Endothelial cell of umbilical vein (primary cell): ENCODE measurements around the gene GABARAPL1. TPM values are rescaled to one million over a fixed set of nuclear protein-coding genes. Genes with fewer than 3 reads are reported as not detected.

ENCODE experiments used
- BruUV-seq: library from RNA; stranded (reverse); fragments of 400-500 nt; replicated peaks from 2 replicates; lab custom pipeline; 2021; lab: Mats Ljungman, UMichigan
- CTCF ChIA-PET: fragments of 300-600, 350-600 bp; sonication (Branson Sonifier 250); formaldehyde crosslinking; loops from one replicate; lab custom pipeline; 2021; ENCODE audit warnings: antibody characterized with exemption, inconsistent platforms; lab: Charles Lee
- POLR2A ChIA-PET: fragments of 300-600, 350-600 bp; sonication (Branson Sonifier 250); formaldehyde crosslinking; loops from one replicate; lab custom pipeline; 2021; ENCODE audit warnings: antibody characterized with exemption, inconsistent platforms; lab: Charles Lee
- DNase-seq: peaks from one replicate; pipeline ENCODE4 v3.0.0-alpha.2; 2011; ENCODE audit warnings: low read depth, low spot score
- FAIRE-seq: peaks from 2 replicates; lab custom pipeline; 2011; peaks lifted over from hg19 to GRCh38; lab: Jason Lieb, UNC
- H2AFZ ChIP-seq: 2 replicates; pipeline ENCODE4 v1.6.0; 2012; ENCODE audit warnings: low read depth, low read length, control low read depth, inconsistent platforms
- H3K27ac ChIP-seq: 2 replicates; pipeline ENCODE4 v1.5.1; 2011; ENCODE audit warnings: low read depth, mild to moderate bottlenecking, control low read depth, low read length, moderate library complexity; ENCODE audit not compliant: insufficient read depth
- H3K27me3 ChIP-seq, 2 experiments: 2 replicates each; pipeline versions ENCODE4 v1.6.0 to v1.6.1; 2011; ENCODE audit warnings: low read length in 2 of 2, mixed read lengths in 1 of 2; ENCODE audit not compliant: control insufficient read depth in 2 of 2, insufficient read depth in 2 of 2
- H3K36me3 ChIP-seq, 2 experiments: 2 replicates in 1 of 2; 3 replicates in 1 of 2; pipeline ENCODE4 v1.5.1; 2011; ENCODE audit warnings: low read length in 2 of 2, mild to moderate bottlenecking in 1 of 2, moderate library complexity in 1 of 2; ENCODE audit not compliant: control insufficient read depth in 2 of 2, insufficient read depth in 2 of 2; ENCODE audit errors: extremely low read depth in 1 of 2
- H3K4me1 ChIP-seq: 3 replicates; pipeline ENCODE4 v1.5.1; 2011; ENCODE audit warnings: mild to moderate bottlenecking, low read length; ENCODE audit not compliant: control insufficient read depth, insufficient read depth; ENCODE audit errors: extremely low read depth
- H3K4me2 ChIP-seq: 2 replicates; pipeline ENCODE4 v1.6.1; 2011; ENCODE audit warnings: low read length, control low read depth, mixed read lengths; ENCODE audit not compliant: insufficient read depth
- H3K4me3 ChIP-seq, 3 experiments: fragments of 200-600 bp in 1 of 3; sonication (generic), shearing (Covaris generic) in 1 of 3; replicated peaks in 1 of 3; 2 replicates each; pipeline ENCODE4 v1.5.1; 2011 to 2016; ENCODE audit warnings: control low read depth in 3 of 3, low read length in 3 of 3, mild to moderate bottlenecking in 2 of 3, inconsistent platforms in 1 of 3, low read depth in 1 of 3, moderate library complexity in 1 of 3; ENCODE audit not compliant: insufficient read depth in 1 of 3
- H3K79me2 ChIP-seq: 2 replicates; pipeline ENCODE4 v1.6.0; 2012; ENCODE audit warnings: low read length, inconsistent platforms; ENCODE audit not compliant: control insufficient read depth, insufficient read depth
- H3K9ac ChIP-seq: replicated peaks from 2 replicates; pipeline ENCODE3; 2011; ENCODE audit warnings: low read length, control low read depth; ENCODE audit not compliant: insufficient read depth; ENCODE audit errors: extremely low read depth
- H3K9me1 ChIP-seq: replicated peaks from 3 replicates; pipeline ENCODE4 v1.6.0; 2011; ENCODE audit warnings: mild to moderate bottlenecking, low read length; ENCODE audit not compliant: control insufficient read depth, insufficient read depth; ENCODE audit errors: extremely low read depth
- H3K9me3 ChIP-seq: replicated peaks from 2 replicates; pipeline ENCODE4 v1.5.1; 2012; ENCODE audit warnings: low read length, inconsistent platforms; ENCODE audit not compliant: control insufficient read depth, insufficient read depth
- H4K20me1 ChIP-seq: replicated peaks from 2 replicates; pipeline ENCODE3; 2011; ENCODE audit warnings: mild to moderate bottlenecking, low read length; ENCODE audit not compliant: control insufficient read depth, insufficient read depth; ENCODE audit errors: extremely low read depth
- FOS ChIP-seq: IDR thresholded peaks from 2 replicates; pipeline ENCODE4 v1.6.1; 2011; ENCODE audit warnings: mild to moderate bottlenecking, low read length, moderate library complexity, borderline replicate concordance; ENCODE audit not compliant: insufficient read depth
- JUN ChIP-seq: IDR thresholded peaks from 2 replicates; pipeline ENCODE4 v1.6.1; 2011; ENCODE audit warnings: borderline replicate concordance, low read depth; ENCODE audit not compliant: insufficient read length, insufficient read depth
- MAX ChIP-seq: IDR thresholded peaks from 2 replicates; pipeline ENCODE4 v1.6.1; 2011; ENCODE audit not compliant: insufficient read depth, insufficient read length
- MYC ChIP-seq: IDR thresholded peaks from one replicate; pipeline ENCODE4 v1.6.1; 2011; ENCODE audit warnings: mild to moderate bottlenecking, low read depth, low read length
- POLR2A ChIP-seq: IDR thresholded peaks from 2 replicates; pipeline ENCODE4 v1.6.1; 2012; ENCODE audit warnings: low read depth, mild to moderate bottlenecking, control low read depth, low read length
- POLR2AphosphoS5 ChIP-seq: IDR thresholded peaks from 2 replicates; pipeline ENCODE4 v1.6.1; 2012; ENCODE audit warnings: low read depth, mild to moderate bottlenecking, control low read depth, low read length, moderate library complexity; ENCODE audit not compliant: insufficient read depth
- dilution Hi-C: fragments of 300-500 bp; cut with MboI; formaldehyde crosslinking; loops from one replicate; pipeline ENCODE4 v1.15.0; 2019; ENCODE audit warnings: low sequenced_read_pairs; ENCODE audit not compliant: extremely low pct_ligation_motif_present
- intact Hi-C: fragments of 100-400 bp; cut with micrococcal nuclease; formaldehyde crosslinking; loops from one replicate; pipeline ENCODE4 v1.10.0; 2022
- polyA plus RNA-seq, 4 experiments: library from polyadenylated mRNA; depleted of rRNA in 3 of 4; stranded (reverse) in 3 of 4; unstranded in 1 of 4; fragments of >200 nt; gene quantifications; 2 replicates each; pipeline versions ENCODE4 v1.2.1 to v1.2.3, GENCODE V29; 2011 to 2012; ENCODE audit warnings: missing spikeins in 1 of 4
- total RNA-seq: library from RNA; stranded (reverse); gene quantifications from 2 replicates; pipeline ENCODE4 v1.2.3, GENCODE V29; 2021

Gene GABARAPL1
- total and polyA plus RNA-seq, 2 donors (not counting 3 experiments of a cell fraction or from before 2014, with no cell fraction given): 59.4 to 65.6 TPM

GRCh38 chr12:10191865-10192264, 20.8 kb upstream of the GABARAPL1 start:
- dilution Hi-C loops: no loop called here
- H3K27me3 ChIP-seq: peaks cover 0 to 3% of the 10 kb centered on the region in 2 experiments
- H3K27ac ChIP-seq: no peak overlapping the region
- DNase-seq: no peak
- no peak overlapping the region for H3K4me3 ChIP-seq
- H3K36me3 ChIP-seq: no peaks in the 10 kb centered on the region
- H4K20me1 ChIP-seq: no peaks in the 10 kb centered on the region
- no peak for FAIRE-seq
- no peaks in the 10 kb centered on the region for H3K9me1 ChIP-seq
- no peak overlapping the region for H2AFZ ChIP-seq
- no peak overlapping the region for H3K9ac ChIP-seq
- no peaks in the 10 kb centered on the region for H3K4me1 ChIP-seq
- TF ChIP-seq JUN (no peak), POLR2AphosphoS5 (no peak), POLR2A (no peak), MAX (no peak)
- intact Hi-C loops: loop anchor here (2.0 kb wide), 1 partner anchor 159 kb away; no protein-coding TSS in a partner anchor
- no peaks in the 10 kb centered on the region for H3K79me2 ChIP-seq
- no peaks in the 10 kb centered on the region for H3K9me3 ChIP-seq
- ChIA-PET CTCF (interaction anchor here (0.7 to 3.2 kb wide), 5 partner anchors 11 to 182 kb away, joined by 3 to 49 read pairs (median 6); no protein-coding TSS in a partner anchor), POLR2A (no interaction called here)
- no TSS peak for BruUV-seq
- H3K4me2 ChIP-seq: no peak overlapping the region

- no peak overlapping the region for H3K27ac ChIP-seq
- no peak for DNase-seq
Measured at GRCh38 chr12:10194160-10194670, 18.5 kb upstream of the GABARAPL1 start.

More at GRCh38 chr12:10194160-10194670, 18.5 kb upstream of the GABARAPL1 start:
- Histone ChIP-seq H3K9ac (no peak overlapping the region), H2AFZ (no peak overlapping the region), H3K4me1 (no peaks in the 10 kb centered on the region), H3K4me2 (no peak overlapping the region), H3K4me3 (no peak overlapping the region), H3K27me3 (peaks cover 0 to 3% of the 10 kb centered on the region in 2 experiments), H3K9me1 (no peaks in the 10 kb centered on the region), H4K20me1 (no peaks in the 10 kb centered on the region), H3K79me2 (no peaks in the 10 kb centered on the region), H3K9me3 (no peaks in the 10 kb centered on the region), H3K36me3 (no peaks in the 10 kb centered on the region)
- no peak for FAIRE-seq
- BruUV-seq: no TSS peak
- TF ChIP-seq JUN: no peak
- no peak for TF ChIP-seq MAX
- no peak for TF ChIP-seq MYC
- TF ChIP-seq FOS: no peak
- TF ChIP-seq POLR2AphosphoS5: no peak
- intact Hi-C loops (no loop called here), dilution Hi-C loops (no loop called here)
- ChIA-PET POLR2A (no interaction called here), CTCF (interaction anchor here (1.3 to 2.8 kb wide), 3 partner anchors 11 to 443 kb away, joined by 3 to 13 read pairs (median 9); no protein-coding TSS in a partner anchor)
